Activated CD4-positive, alpha-beta T cell treated with anti-CD3 and anti-CD28 coated beads for 36 hours (primary cell): ENCODE data around the gene FLNC. TPM values are rescaled to one million over a fixed set of nuclear protein-coding genes. Genes with fewer than 3 reads are reported as not detected.

Source experiments
- ATAC-seq: fragments of 200-7000 bp; cut with Tn5 transposase; one replicate; pipeline ENCODE4 v1.10.0; 2021; ENCODE audit warnings: mild to moderate bottlenecking, moderate library complexity
- CTCF ChIA-PET: fragments of 350-600 bp; sonication (Branson Sonifier 250); formaldehyde crosslinking; loops from one replicate; lab custom pipeline; 2021; ENCODE audit warnings: antibody characterized with exemption; lab: Charles Lee
- POLR2A ChIA-PET: fragments of 350-600 bp; sonication (Branson Sonifier 250); formaldehyde crosslinking; loops from one replicate; lab custom pipeline; 2021; ENCODE audit warnings: antibody characterized with exemption, inconsistent platforms; lab: Charles Lee
- DNase-seq: peaks from one replicate; pipeline ENCODE4 v3.0.0-alpha.2; 2020
- H3K27ac Mint-ChIP-seq: one replicate; pipeline ENCODE4 v1.8.0; 2021; ENCODE audit warnings: mixed read lengths
- H3K27me3 Mint-ChIP-seq: one replicate; pipeline ENCODE4 v1.8.0; 2021; ENCODE audit warnings: mixed read lengths
- H3K36me3 Mint-ChIP-seq: one replicate; pipeline ENCODE4 v1.8.0; 2021; ENCODE audit warnings: low read depth, mixed read lengths
- H3K4me1 Mint-ChIP-seq: one replicate; pipeline ENCODE4 v1.8.0; 2021; ENCODE audit warnings: mixed read lengths
- H3K4me3 Mint-ChIP-seq: one replicate; pipeline ENCODE4 v1.8.0; 2021; ENCODE audit warnings: mild to moderate bottlenecking, moderate library complexity, mixed read lengths
- H3K9me3 Mint-ChIP-seq: one replicate; pipeline ENCODE4 v1.8.0; 2021; ENCODE audit warnings: low read depth, mixed read lengths
- intact Hi-C, 2 experiments: fragments of 100-400 bp; cut with DNase I in 1 of 2; cut with micrococcal nuclease in 1 of 2; formaldehyde crosslinking; loops; one replicate each; pipeline versions ENCODE4 v1.14.2 to v1.15.1; 2022 to 2024; cut with DNase I, micrococcal nuclease
- total RNA-seq, 2 experiments: library from RNA; stranded (reverse); gene quantifications; one replicate each; pipeline ENCODE4 v1.2.3, GENCODE V29; 2021

The FLNC gene
- total RNA-seq, 2 experiments from 2014 or later, result 0.09 to 0.18 TPM

GRCh38 chr7:128877756-128878120 lies 47.5 kb downstream of the FLNC start:
- H3K27ac Mint-ChIP-seq, result no peak overlapping the region
- intact Hi-C loops, result no loop called here
- ChIA-PET CTCF (interaction anchor here (0.7 to 0.8 kb wide), 2 partner anchors 11 to 15 kb away, joined by 3 to 4 read pairs; partner anchors contain the start of gene ATP6V1F), POLR2A (no interaction called here)
- H3K4me3 Mint-ChIP-seq, result no peak overlapping the region
- no peaks in the 10 kb centered on the region for H3K36me3 Mint-ChIP-seq
- ATAC-seq (no peak), DNase-seq (no peak)
- no peaks in the 10 kb centered on the region for H3K4me1 Mint-ChIP-seq
- no peaks in the 10 kb centered on the region for H3K27me3 Mint-ChIP-seq
- H3K9me3 Mint-ChIP-seq, result no peaks in the 10 kb centered on the region

GRCh38 chr7:128878226-128879105 lies 48.3 kb downstream of the FLNC start:
- POLR2A ChIA-PET, result no interaction called here
- no peak overlapping the region for H3K4me3 Mint-ChIP-seq
- DNase-seq (no peak), ATAC-seq (no peak)
- H3K36me3 Mint-ChIP-seq, result no peaks in the 10 kb centered on the region
- H3K27ac Mint-ChIP-seq, result no peak overlapping the region
- intact Hi-C loops, result no loop called here
- H3K9me3 Mint-ChIP-seq, result no peaks in the 10 kb centered on the region
- CTCF ChIA-PET, result interaction anchor here (0.7 to 1.0 kb wide), 3 partner anchors 12 to 453 kb away, joined by 3 to 4 read pairs (median 3); partner anchors contain the start of gene ATP6V1F
- H3K4me1 Mint-ChIP-seq, result no peaks in the 10 kb centered on the region
- H3K27me3 Mint-ChIP-seq, result no peaks in the 10 kb centered on the region

- ChIA-PET POLR2A (no interaction called here), CTCF (no interaction called here)
- intact Hi-C loops, result no loop called here
- Mint-ChIP-seq H3K9me3 (no peaks in the 10 kb centered on the region), H3K36me3 (no peaks in the 10 kb centered on the region), H3K27ac (no peak overlapping the region), H3K27me3 (no peaks in the 10 kb centered on the region), H3K4me3 (no peak overlapping the region), H3K4me1 (no peaks in the 10 kb centered on the region)
- ATAC-seq, result no peak
- DNase-seq, result no peak
Observed at GRCh38 chr7:128879461-128879938, 49.3 kb downstream of the FLNC start.

GRCh38 chr7:128879939-128880746 lies 49.9 kb downstream of the FLNC start:
- Mint-ChIP-seq H3K36me3 (no peaks in the 10 kb centered on the region), H3K9me3 (no peaks in the 10 kb centered on the region), H3K4me3 (no peak overlapping the region), H3K4me1 (no peaks in the 10 kb centered on the region), H3K27me3 (no peaks in the 10 kb centered on the region), H3K27ac (no peak overlapping the region)
- DNase-seq (no peak), ATAC-seq (no peak)
- ChIA-PET CTCF (interaction anchor here (0.6 kb wide), 1 partner anchor 508 kb away, joined by 6 read pairs; no protein-coding TSS in a partner anchor), POLR2A (no interaction called here)
- intact Hi-C loops, result no loop called here

- H3K27ac Mint-ChIP-seq, result no peak overlapping the region
- peaks cover 2% of the 10 kb centered on the region for H3K27me3 Mint-ChIP-seq
- intact Hi-C loops, result no loop called here
- DNase-seq (no peak), ATAC-seq (no peak)
- no peaks in the 10 kb centered on the region for H3K36me3 Mint-ChIP-seq
- H3K4me1 Mint-ChIP-seq, result no peaks in the 10 kb centered on the region
- CTCF ChIA-PET, result interaction anchor here (0.5 to 1.2 kb wide), 4 partner anchors 21 to 270 kb away, joined by 3 read pairs; no protein-coding TSS in a partner anchor
- POLR2A ChIA-PET, result no interaction called here
- no peak overlapping the region for H3K4me3 Mint-ChIP-seq
- H3K9me3 Mint-ChIP-seq, result no peaks in the 10 kb centered on the region
Observed at GRCh38 chr7:128880791-128881457, 50.7 kb downstream of the FLNC start.

- intact Hi-C loops, result loop anchor here (2.0 kb wide), 2 partner anchors 273 to 455 kb away; no protein-coding TSS in a partner anchor
- Mint-ChIP-seq H3K27ac (no peak overlapping the region), H3K4me1 (no peaks in the 10 kb centered on the region), H3K9me3 (no peaks in the 10 kb centered on the region), H3K4me3 (no peak overlapping the region), H3K36me3 (no peaks in the 10 kb centered on the region), H3K27me3 (peaks cover 2% of the 10 kb centered on the region)
- DNase-seq (no peak), ATAC-seq (no peak)
- POLR2A ChIA-PET, result no interaction called here
- CTCF ChIA-PET, result interaction anchor here (0.5 to 1.2 kb wide), 7 partner anchors 12 to 670 kb away, joined by 3 to 4 read pairs (median 3); no protein-coding TSS in a partner anchor
Observed at GRCh38 chr7:128881458-128882125, 51.4 kb downstream of the FLNC start.

- DNase-seq, result no peak
- Mint-ChIP-seq H3K4me1 (no peaks in the 10 kb centered on the region), H3K27me3 (peaks cover 2% of the 10 kb centered on the region), H3K36me3 (no peaks in the 10 kb centered on the region), H3K4me3 (no peak overlapping the region), H3K9me3 (no peaks in the 10 kb centered on the region), H3K27ac (no peak overlapping the region)
- intact Hi-C loops, result loop anchor here (2.0 kb wide), 2 partner anchors 273 to 455 kb away; no protein-coding TSS in a partner anchor
- ChIA-PET POLR2A (no interaction called here), CTCF (interaction anchor here (0.5 to 2.1 kb wide), 9 partner anchors 12 to 669 kb away, joined by 3 to 12 read pairs (median 4); no protein-coding TSS in a partner anchor)
- no peak for ATAC-seq
Observed at GRCh38 chr7:128882134-128882533, 51.9 kb downstream of the FLNC start.

GRCh38 chr7:128883622-128884448 lies 53.6 kb downstream of the FLNC start:
- intact Hi-C loops, result loop anchor here (1.0 to 2.0 kb wide), 7 partner anchors 21 to 457 kb away; partner anchors contain the start of genes ATP6V1F (in 1 of the 2) and CCDC136 (in 1 of the 2)
- DNase-seq (peak; percentile 92), ATAC-seq (peak; percentile 82)
- no peaks in the 10 kb centered on the region for H3K4me1 Mint-ChIP-seq
- ChIA-PET POLR2A (interaction anchor here (1.0 kb wide), 1 partner anchor 21 kb away, joined by 3 read pairs; the partner anchor contains the start of gene ATP6V1F), CTCF (interaction anchor here (0.6 to 4.3 kb wide), 44 partner anchors 9 to 1422 kb away, joined by 3 to 49 read pairs (median 3); partner anchors contain the start of gene ATP6V1F)
- no peaks in the 10 kb centered on the region for H3K9me3 Mint-ChIP-seq
- no peak overlapping the region for H3K27ac Mint-ChIP-seq
- no peak overlapping the region for H3K4me3 Mint-ChIP-seq
- H3K36me3 Mint-ChIP-seq, result no peaks in the 10 kb centered on the region
- H3K27me3 Mint-ChIP-seq, result peaks cover 2% of the 10 kb centered on the region

GRCh38 chr7:128884561-128885369 lies 54.6 kb downstream of the FLNC start:
- DNase-seq (no peak), ATAC-seq (no peak)
- ChIA-PET POLR2A (no interaction called here), CTCF (interaction anchor here (0.6 to 4.3 kb wide), 12 partner anchors 10 to 324 kb away, joined by 3 to 49 read pairs (median 3); partner anchors contain the start of gene ATP6V1F)
- intact Hi-C loops, result no loop called here
- no peaks in the 10 kb centered on the region for H3K9me3 Mint-ChIP-seq
- H3K4me3 Mint-ChIP-seq, result no peak overlapping the region
- H3K4me1 Mint-ChIP-seq, result no peaks in the 10 kb centered on the region
- H3K27ac Mint-ChIP-seq, result no peak overlapping the region
- peaks cover 4% of the 10 kb centered on the region for H3K27me3 Mint-ChIP-seq
- no peaks in the 10 kb centered on the region for H3K36me3 Mint-ChIP-seq
